GM12865 (cell line): ENCODE results near the gene SMYD2.

ENCODE experiments used
- DNase-seq: peaks from one replicate; pipeline ENCODE4 v3.0.0; 2010; ENCODE audit warnings: low read depth
- H3K4me3 ChIP-seq: 2 replicates; pipeline ENCODE4 v1.5.1; 2011; ENCODE audit warnings: mild to moderate bottlenecking, low read depth, low read length, control low read depth
- CTCF ChIP-seq: IDR thresholded peaks from 2 replicates; pipeline ENCODE4 v1.5.1; 2011; ENCODE audit warnings: low read length, control low read depth, low read depth, inconsistent platforms; ENCODE audit not compliant: insufficient read depth; ENCODE audit errors: missing control alignments

The SMYD2 gene

GRCh38 chr1:214280386-214281020, 456 bp upstream of the SMYD2 start:
- peak overlapping the region; percentile 52 for H3K4me3 ChIP-seq
- peak; percentile 29 for DNase-seq
- no peak for TF ChIP-seq CTCF

- H3K4me3 ChIP-seq, result peak overlapping the region; percentile 92
- peak; percentile 28 for DNase-seq
Observed at GRCh38 chr1:214281720-214282629, 1.0 kb downstream of the SMYD2 start.

GRCh38 chr1:214282630-214283242, 1.8 kb downstream of the SMYD2 start:
- no peak for DNase-seq
- H3K4me3 ChIP-seq, result peak overlapping the region; percentile 92; the same call in 1 of the 2 replicates
- TF ChIP-seq CTCF, result no peak

More at GRCh38 chr1:214281720-214282629, 1.0 kb downstream of the SMYD2 start:
- TF ChIP-seq CTCF, result no peak

- DNase-seq, result no peak
- H3K4me3 ChIP-seq, result no peak overlapping the region
Observed at GRCh38 chr1:214285610-214286440, 4.9 kb downstream of the SMYD2 start.

GRCh38 chr1:214287884-214288283, 6.9 kb downstream of the SMYD2 start:
- no peak for DNase-seq
- no peak for TF ChIP-seq CTCF
- H3K4me3 ChIP-seq, result no peak overlapping the region

More at GRCh38 chr1:214285610-214286440, 4.9 kb downstream of the SMYD2 start:
- no peak for TF ChIP-seq CTCF

- H3K4me3 ChIP-seq, result no peak overlapping the region
- no peak for TF ChIP-seq CTCF
- DNase-seq, result no peak
Observed at GRCh38 chr1:214289574-214290272, 8.8 kb downstream of the SMYD2 start.
